A549 (cell line): ENCODE results near the gene ITPRIP.

Experiments
- BHLHE40 ChIP-seq: IDR thresholded peaks from 2 replicates; pipeline ENCODE4 v1.6.1; 2012; ENCODE audit warnings: low read depth, low read length, inconsistent platforms
- CBX2 ChIP-seq: fragments of 200-600 bp; sonication (generic); IDR thresholded peaks from 2 replicates; pipeline ENCODE4 v1.6.1; 2016; ENCODE audit warnings: low read depth, mild to moderate bottlenecking, borderline replicate concordance
- CEBPB ChIP-seq, 2 experiments: fragments of >200 bp in 1 of 2; sonication (Bioruptor Twin) in 1 of 2; formaldehyde crosslinking in 1 of 2; IDR thresholded peaks; 2 replicates each; pipeline ENCODE4 v1.6.1; 2012 to 2016
- CHD4 ChIP-seq: fragments of 200-600 bp; sonication (generic); IDR thresholded peaks from 2 replicates; pipeline ENCODE4 v1.6.1; 2016; ENCODE audit warnings: antibody characterized with exemption, mild to moderate bottlenecking, borderline replicate concordance
- HDAC2 ChIP-seq: fragments of 200-600 bp; sonication (generic); IDR thresholded peaks from 2 replicates; pipeline ENCODE4 v1.6.1; 2016
- MAFK ChIP-seq: fragments of 450-650 bp; IDR thresholded peaks from 2 replicates; pipeline ENCODE4 v1.6.1; 2014; ENCODE audit not compliant: partially characterized antibody
- RAD21 ChIP-seq, 2 experiments: fragments of >200 bp in 1 of 2; sonication (Bioruptor Twin) in 1 of 2; formaldehyde crosslinking in 1 of 2; IDR thresholded peaks in 1 of 2; conservative IDR thresholded peaks in 1 of 2; 2 replicates in 1 of 2; 3 replicates in 1 of 2; pipeline ENCODE4 v1.6.1; 2012 to 2018; ENCODE audit warnings: inconsistent platforms in 1 of 2
- RNF2 ChIP-seq: fragments of 200-600 bp; sonication (generic); IDR thresholded peaks from 2 replicates; pipeline ENCODE4 v1.6.1; 2016; ENCODE audit warnings: low read depth, mild to moderate bottlenecking, antibody characterized with exemption, moderate library complexity, borderline replicate concordance
- TF ChIP-seq, protein P1 (sequence below): fragments of >200 bp; sonication (Bioruptor Twin); formaldehyde crosslinking; IDR thresholded peaks from 3 replicates; pipeline ENCODE4 v1.5.1; 2016
- TF ChIP-seq, protein P2 (sequence below): IDR thresholded peaks from 2 replicates; pipeline ENCODE4 v1.6.1; 2012
- TF ChIP-seq, protein P3 (sequence below): fragments of 450-650 bp; IDR thresholded peaks from 2 replicates; pipeline ENCODE4 v1.6.1; 2014; ENCODE audit warnings: antibody characterized with exemption

DNA sequence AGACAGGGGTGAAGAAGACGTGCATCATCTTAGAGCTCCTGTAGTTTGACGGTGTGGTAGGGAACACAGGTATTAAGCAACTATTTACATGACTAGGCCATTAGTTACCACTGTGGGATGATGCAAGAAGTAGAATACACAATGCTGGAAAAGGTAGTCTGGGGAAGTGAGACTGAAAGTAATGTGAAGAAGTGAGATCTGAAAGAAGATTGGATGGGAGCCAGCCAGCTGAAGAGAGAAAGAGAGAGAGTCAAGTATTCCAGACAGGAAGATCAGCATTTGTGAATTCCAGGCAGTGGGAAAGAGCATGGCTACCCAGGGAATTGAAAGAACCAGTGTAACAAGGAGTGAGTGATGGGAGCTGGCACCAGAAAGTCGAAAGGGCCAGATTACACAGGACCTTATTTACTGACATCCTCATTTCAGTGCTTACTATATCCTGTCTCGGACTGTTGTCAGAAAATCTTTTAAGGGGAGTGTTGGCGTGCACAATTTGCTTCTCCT, 11.4 kb upstream of the ITPRIP start:
- TF ChIP-seq, protein P1, sequence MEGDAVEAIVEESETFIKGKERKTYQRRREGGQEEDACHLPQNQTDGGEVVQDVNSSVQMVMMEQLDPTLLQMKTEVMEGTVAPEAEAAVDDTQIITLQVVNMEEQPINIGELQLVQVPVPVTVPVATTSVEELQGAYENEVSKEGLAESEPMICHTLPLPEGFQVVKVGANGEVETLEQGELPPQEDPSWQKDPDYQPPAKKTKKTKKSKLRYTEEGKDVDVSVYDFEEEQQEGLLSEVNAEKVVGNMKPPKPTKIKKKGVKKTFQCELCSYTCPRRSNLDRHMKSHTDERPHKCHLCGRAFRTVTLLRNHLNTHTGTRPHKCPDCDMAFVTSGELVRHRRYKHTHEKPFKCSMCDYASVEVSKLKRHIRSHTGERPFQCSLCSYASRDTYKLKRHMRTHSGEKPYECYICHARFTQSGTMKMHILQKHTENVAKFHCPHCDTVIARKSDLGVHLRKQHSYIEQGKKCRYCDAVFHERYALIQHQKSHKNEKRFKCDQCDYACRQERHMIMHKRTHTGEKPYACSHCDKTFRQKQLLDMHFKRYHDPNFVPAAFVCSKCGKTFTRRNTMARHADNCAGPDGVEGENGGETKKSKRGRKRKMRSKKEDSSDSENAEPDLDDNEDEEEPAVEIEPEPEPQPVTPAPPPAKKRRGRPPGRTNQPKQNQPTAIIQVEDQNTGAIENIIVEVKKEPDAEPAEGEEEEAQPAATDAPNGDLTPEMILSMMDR: no peak
- TF ChIP-seq CEBPB (IDR thresholded peaks at IDR 0.05) (peak; percentile 80 to 86), RNF2 (no peak), RAD21 (conservative IDR thresholded peaks at IDR 0.05 in 1 of 2, IDR thresholded peaks at IDR 0.05 in 1 of 2) (no peak), CHD4 (no peak), MAFK (no peak), CBX2 (no peak), HDAC2 (no peak), BHLHE40 (no peak)
- TF ChIP-seq, protein P2, sequence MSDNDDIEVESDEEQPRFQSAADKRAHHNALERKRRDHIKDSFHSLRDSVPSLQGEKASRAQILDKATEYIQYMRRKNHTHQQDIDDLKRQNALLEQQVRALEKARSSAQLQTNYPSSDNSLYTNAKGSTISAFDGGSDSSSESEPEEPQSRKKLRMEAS: no peak
- TF ChIP-seq, protein P3, sequence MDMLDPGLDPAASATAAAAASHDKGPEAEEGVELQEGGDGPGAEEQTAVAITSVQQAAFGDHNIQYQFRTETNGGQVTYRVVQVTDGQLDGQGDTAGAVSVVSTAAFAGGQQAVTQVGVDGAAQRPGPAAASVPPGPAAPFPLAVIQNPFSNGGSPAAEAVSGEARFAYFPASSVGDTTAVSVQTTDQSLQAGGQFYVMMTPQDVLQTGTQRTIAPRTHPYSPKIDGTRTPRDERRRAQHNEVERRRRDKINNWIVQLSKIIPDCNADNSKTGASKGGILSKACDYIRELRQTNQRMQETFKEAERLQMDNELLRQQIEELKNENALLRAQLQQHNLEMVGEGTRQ: no peak
